HepG2 (cell line): ENCODE results near the gene ZNF48. TPM values are rescaled to one million over a fixed set of nuclear protein-coding genes. Genes with fewer than 3 reads are reported as not detected.
A peak's percentile ranks its signal among the peaks of the same experiment; 100 is the strongest.

Source experiments
- ARHGAP35 ChIP-seq: sonication (generic); formaldehyde crosslinking; IDR thresholded peaks from 2 replicates; pipeline ENCODE4 v1.9.0; 2022; ENCODE audit warnings: mild to moderate bottlenecking, inconsistent platforms, moderate library complexity, missing genetic modification reagents, borderline replicate concordance
- CHCHD3 ChIP-seq: sonication (generic); formaldehyde crosslinking; IDR thresholded peaks from 2 replicates; pipeline ENCODE4 v1.8.0; 2022; ENCODE audit warnings: mild to moderate bottlenecking, missing genetic modification reagents, moderate library complexity
- ERF ChIP-seq: IDR thresholded peaks from 2 replicates; pipeline ENCODE4 v1.6.1; 2018; ENCODE audit warnings: missing biosample characterization, missing genetic modification reagents
- KDM6A ChIP-seq: IDR thresholded peaks from 2 replicates; pipeline ENCODE4 v1.6.1; 2016; ENCODE audit warnings: low read depth
- KLF13 ChIP-seq: sonication (generic); formaldehyde crosslinking; IDR thresholded peaks from 2 replicates; pipeline ENCODE4 v1.4.0; 2020; ENCODE audit warnings: mild to moderate bottlenecking, missing genetic modification reagents
- MATR3 ChIP-seq: sonication (generic); formaldehyde crosslinking; IDR thresholded peaks from 2 replicates; pipeline ENCODE4 v1.4.0; 2020; ENCODE audit warnings: missing genetic modification reagents
- SNAI1 ChIP-seq: sonication (generic); formaldehyde crosslinking; IDR thresholded peaks from 2 replicates; pipeline ENCODE4 v1.5.0; 2020; ENCODE audit warnings: mild to moderate bottlenecking, missing genetic modification reagents, borderline replicate concordance
- ZBTB49 ChIP-seq: sonication (generic); formaldehyde crosslinking; IDR thresholded peaks from 2 replicates; pipeline ENCODE4 v1.4.0; 2020; ENCODE audit warnings: missing genetic modification reagents, borderline replicate concordance
- ZFP41 ChIP-seq: sonication (generic); formaldehyde crosslinking; IDR thresholded peaks from 2 replicates; pipeline ENCODE4 v1.4.0; 2020; ENCODE audit warnings: mild to moderate bottlenecking, missing genetic modification reagents, borderline replicate concordance
- ZHX2 ChIP-seq, 2 experiments: sonication (generic) in 1 of 2; formaldehyde crosslinking in 1 of 2; IDR thresholded peaks; 2 replicates each; pipeline versions ENCODE4 v1.6.1 to v1.9.0; 2014 to 2022; ENCODE audit warnings: antibody characterized with exemption in 1 of 2, borderline replicate concordance in 1 of 2, inconsistent platforms in 1 of 2, low read depth in 1 of 2, missing genetic modification reagents in 1 of 2
- ZNF224 ChIP-seq: sonication (generic); formaldehyde crosslinking; IDR thresholded peaks from 2 replicates; pipeline ENCODE4 v1.5.0; 2020; ENCODE audit warnings: mild to moderate bottlenecking, missing genetic modification reagents
- ZNF251 ChIP-seq: sonication (generic); formaldehyde crosslinking; IDR thresholded peaks from 2 replicates; pipeline ENCODE4 v1.9.0; 2021; ENCODE audit warnings: mild to moderate bottlenecking, missing genetic modification reagents
- ZNF263 ChIP-seq: sonication (generic); formaldehyde crosslinking; IDR thresholded peaks from 2 replicates; pipeline ENCODE4 v1.4.0; 2020; ENCODE audit warnings: missing genetic modification reagents
- ZNF276 ChIP-seq: sonication (generic); formaldehyde crosslinking; IDR thresholded peaks from 2 replicates; pipeline ENCODE4 v1.4.0; 2020; ENCODE audit warnings: mild to moderate bottlenecking, low read depth, missing genetic modification reagents
- ZNF34 ChIP-seq: sonication (generic); formaldehyde crosslinking; IDR thresholded peaks from 2 replicates; pipeline ENCODE4 v1.4.0; 2020; ENCODE audit warnings: mild to moderate bottlenecking, missing genetic modification reagents, borderline replicate concordance
- ZNF460 ChIP-seq: sonication (generic); formaldehyde crosslinking; IDR thresholded peaks from 2 replicates; pipeline ENCODE4 v1.5.1; 2020; ENCODE audit warnings: missing genetic modification reagents, mild to moderate bottlenecking, borderline replicate concordance
- ZNF605 ChIP-seq: sonication (generic); formaldehyde crosslinking; IDR thresholded peaks from 2 replicates; pipeline ENCODE4 v1.8.0; 2022; ENCODE audit warnings: mild to moderate bottlenecking, missing genetic modification reagents
- ZNF619 ChIP-seq: sonication (generic); formaldehyde crosslinking; IDR thresholded peaks from 2 replicates; pipeline ENCODE4 v1.4.0; 2020; ENCODE audit warnings: mild to moderate bottlenecking, missing genetic modification reagents
- ZNF652 ChIP-seq: IDR thresholded peaks from 2 replicates; pipeline ENCODE4 v1.6.1; 2016; ENCODE audit warnings: low read depth, borderline replicate concordance
- polyA plus RNA-seq, 8 experiments: library from polyadenylated mRNA; depleted of rRNA in 3 of 8; stranded (reverse) in 7 of 8; unstranded in 1 of 8; fragments of >200 nt; fragmentation: Illumina TruSeq in 4 of 8; extraction: Trizol in 4 of 8; gene quantifications; 2 replicates each; pipeline versions ENCODE4 v1.2.1 to v1.2.3, GENCODE V29; 2011 to 2016; ENCODE audit warnings: low read depth in 4 of 8, missing spikeins in 1 of 8, mixed read lengths in 1 of 8; ENCODE audit not compliant: insufficient read depth in 1 of 8
- total RNA-seq, 5 experiments: library from RNA; depleted of rRNA; stranded (reverse); fragments of >200 nt; fragmentation: Illumina TruSeq; extraction: Trizol; gene quantifications; 2 replicates each; pipeline ENCODE4 v1.2.3, GENCODE V29; 2016; ENCODE audit warnings: low read depth in 1 of 5

The ZNF48 gene
- total and polyA plus RNA-seq, 2 of the 13 experiments (the other 11 are each of a cell fraction or from before 2014, with no cell fraction given), result 9.9 to 12.3 TPM

- no peak for TF ChIP-seq ZHX2 (IDR thresholded peaks at IDR 0.05; ENCODE audit: low read depth)
- TF ChIP-seq ZHX2 (CRISPR knock-in tag; IDR thresholded peaks at IDR 0.05; ENCODE audit: borderline replicate concordance), result no peak
- TF ChIP-seq KDM6A (CRISPR knock-in tag), result no peak
- TF ChIP-seq ZNF34 (CRISPR knock-in tag), result no peak; the same call in 1 of the 2 replicates
- no peak for TF ChIP-seq KLF13 (CRISPR knock-in tag)
- no peak for TF ChIP-seq ZNF251 (CRISPR knock-in tag)
- TF ChIP-seq ZNF276, result 0 out of 2 replicates have a peak, but pooled peaks have one; percentile 18
- TF ChIP-seq ZBTB49 (CRISPR knock-in tag), result no peak
- TF ChIP-seq SNAI1 (CRISPR knock-in tag), result peak; percentile 93; the same call in 1 of the 2 replicates
- TF ChIP-seq MATR3 (CRISPR knock-in tag), result no peak
- TF ChIP-seq ZNF460 (CRISPR knock-in tag), result no peak
- TF ChIP-seq ZNF619 (CRISPR knock-in tag), result no peak
- TF ChIP-seq ZNF652 (CRISPR knock-in tag), result no peak
- no peak for TF ChIP-seq ARHGAP35
- TF ChIP-seq ZNF263 (CRISPR knock-in tag), result no peak
- TF ChIP-seq ERF (CRISPR knock-in tag), result peak; percentile 79
- no peak for TF ChIP-seq ZNF605
- peak; percentile 85; the same call in 1 of the 2 replicates for TF ChIP-seq ZNF224 (CRISPR knock-in tag)
- 0 out of 2 replicates have a peak, but pooled peaks have one; percentile 2 for TF ChIP-seq CHCHD3 (CRISPR knock-in tag)
- no peak for TF ChIP-seq ZFP41
Observed at GRCh38 chr16:30445408-30446202, 50.4 kb downstream of the ZNF48 start, which contains the start of gene SEPHS2 (continued).
